Skeletal muscle tissue (tissue), 4 donors: ENCODE data around the gene TNK2. TPM values are rescaled to one million over a fixed set of nuclear protein-coding genes. Genes with fewer than 3 reads are reported as not detected.
A peak's percentile ranks its signal among the peaks of the same experiment; 100 is the strongest.
"Not testable (repeated sequence)": the region's sequence is repeated elsewhere in the genome, so short reads cannot be mapped to it uniquely, and the experiment has no call there.

Source experiments
- H3K27ac ChIP-seq: one replicate; pipeline ENCODE4 v1.7.0; 2013; ENCODE audit warnings: mild to moderate bottlenecking, low read depth, low read length, inconsistent platforms
- H3K27me3 ChIP-seq, 3 donors: one replicate each; pipeline ENCODE4 v1.7.0; 2013; ENCODE audit warnings: low read length in 3 of 3; ENCODE audit not compliant: control insufficient read depth in 3 of 3, insufficient read depth in 3 of 3
- H3K36me3 ChIP-seq, 3 donors: one replicate each; pipeline ENCODE4 v1.7.0; 2013; ENCODE audit warnings: low read length in 3 of 3; ENCODE audit not compliant: control insufficient read depth in 3 of 3, insufficient read depth in 3 of 3
- H3K4me1 ChIP-seq, 3 donors: one replicate each; pipeline ENCODE4 v1.7.0; 2013; ENCODE audit warnings: low read length in 3 of 3, mild to moderate bottlenecking in 3 of 3; ENCODE audit not compliant: control insufficient read depth in 3 of 3, insufficient read depth in 3 of 3
- H3K4me3 ChIP-seq, 3 donors: one replicate each; pipeline ENCODE4 v1.7.0; 2013; ENCODE audit warnings: low read length in 3 of 3
- H3K9ac ChIP-seq, 3 donors: one replicate each; pipeline ENCODE4 v1.7.0; 2013; ENCODE audit warnings: low read length in 3 of 3, mild to moderate bottlenecking in 3 of 3, moderate library complexity in 2 of 3, low read depth in 1 of 3
- H3K9me3 ChIP-seq, 3 donors: one replicate each; pipeline ENCODE4 v1.7.0; 2013; ENCODE audit warnings: low read length in 3 of 3; ENCODE audit not compliant: control insufficient read depth in 3 of 3
- total RNA-seq: library from RNA; depleted of rRNA; stranded (reverse); fragments of >200 nt; gene quantifications from one replicate; pipeline ENCODE4 v1.2.3, GENCODE V29; 2014
- donor health status: Osteomylitis.

TNK2 gene
- 9.9 TPM for total RNA-seq

DNA sequence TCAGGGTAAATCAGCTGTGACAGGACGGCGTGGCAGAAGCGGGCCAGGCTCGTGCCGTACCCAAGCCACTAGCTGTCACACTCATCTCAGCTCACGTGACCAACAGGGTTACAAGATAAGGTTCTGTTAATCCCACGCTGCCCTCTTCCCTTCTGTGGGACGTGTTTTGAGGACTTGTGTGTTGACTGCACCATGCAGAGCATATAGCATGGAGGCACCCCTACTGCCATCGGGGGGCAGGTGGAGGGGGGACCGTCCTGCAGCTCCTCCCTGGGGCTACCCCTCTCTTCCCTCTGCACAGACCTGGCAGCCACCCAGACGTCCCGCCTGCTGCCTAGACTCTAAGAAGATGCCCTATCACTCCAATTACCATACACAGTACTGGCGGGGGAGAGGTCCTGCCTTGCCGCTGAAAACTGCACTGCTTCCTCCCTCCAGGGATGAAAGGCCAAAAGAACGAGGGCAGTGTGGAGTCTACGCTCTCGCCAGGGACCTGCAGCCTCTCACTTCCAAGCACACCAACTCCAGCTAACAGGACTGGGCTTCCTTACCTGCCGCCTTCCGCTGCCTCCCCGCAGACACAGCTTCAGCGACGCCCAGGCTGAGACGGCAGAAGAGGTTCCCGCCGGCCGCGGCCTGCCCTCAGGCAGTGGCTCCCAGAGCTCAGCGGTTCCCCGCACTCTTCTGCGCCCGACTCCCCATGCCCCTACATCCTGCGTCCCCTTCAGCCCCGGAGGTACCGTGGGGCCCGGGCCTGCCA is at the start of gene TNK2:
Gene TNK2 (minus strand): TSS at position 618 of the 760 bp plus-strand sequence. CDS start 19,963 bp downstream, outside the sequence.
- H3K4me1 ChIP-seq: peaks cover 32 to 40% (median 38%) of the 10 kb centered on the region in 3 donors
- peak within 1 kb of the TSS; percentile 78 to 81 (median 79) for H3K4me3 ChIP-seq
- no peaks in the 10 kb centered on the region for H3K9me3 ChIP-seq
- no peaks in the 10 kb centered on the region for H3K36me3 ChIP-seq
- peak within 1 kb of the TSS; percentile 91 for H3K27ac ChIP-seq
- H3K9ac ChIP-seq: peak within 1 kb of the TSS; percentile 83 to 88 (median 87)
- H3K27me3 ChIP-seq: no peaks in the 10 kb centered on the region

DNA sequence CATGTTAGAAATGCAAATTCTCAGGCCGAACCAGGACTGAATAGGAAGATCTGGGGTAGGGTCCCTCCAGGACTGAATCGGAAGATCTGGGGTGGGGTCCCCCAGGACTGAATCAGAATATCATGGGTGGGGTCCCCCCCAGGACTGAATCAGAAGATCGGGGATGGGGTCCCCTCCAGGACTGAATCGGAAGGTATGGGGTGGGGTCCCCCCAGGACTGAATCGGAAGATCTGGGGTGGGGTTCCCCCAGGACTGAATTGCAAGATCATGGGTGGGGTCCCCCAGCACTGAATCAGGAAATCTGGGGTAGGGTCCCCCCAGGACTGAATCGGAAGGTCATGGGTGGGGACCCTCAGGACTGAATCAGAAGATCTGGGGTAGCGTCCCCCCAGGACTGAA is 48.2 kb upstream of the TNK2 start:
- Histone ChIP-seq H3K4me1 (no peaks in the 10 kb centered on the region), H3K4me3 (no peak overlapping the region), H3K36me3 (peaks cover 4 to 10% (median 7%) of the 10 kb centered on the region in 3 donors), H3K9ac (no peak overlapping the region), H3K27ac (no peak overlapping the region), H3K27me3 (no peaks in the 10 kb centered on the region), H3K9me3 (no peaks in the 10 kb centered on the region)

DNA sequence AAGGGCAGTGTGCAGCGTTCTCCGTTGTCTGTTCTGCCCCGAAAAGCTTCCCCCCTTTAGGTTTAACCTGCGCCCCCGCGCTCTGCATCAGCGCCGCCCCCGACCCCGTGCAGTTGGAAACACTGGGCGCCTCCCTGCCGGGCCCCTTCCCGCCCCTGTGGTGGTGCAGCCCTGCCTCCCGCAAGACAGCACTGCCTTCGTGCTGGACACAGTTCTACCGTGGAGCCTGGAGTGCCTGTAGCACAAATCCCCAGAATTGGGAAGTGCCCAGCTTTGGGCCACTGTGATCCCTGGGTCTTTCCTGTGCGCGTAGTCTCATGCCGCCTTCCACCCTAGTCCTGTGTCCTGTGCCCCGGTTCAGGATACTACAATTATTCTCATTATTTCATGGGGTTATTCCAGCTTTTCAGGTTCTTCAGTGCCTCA is 47.1 kb upstream of the TNK2 start:
- not testable (repeated sequence) for H3K9me3 ChIP-seq, H3K27me3 ChIP-seq, H3K9ac ChIP-seq, H3K4me3 ChIP-seq, H3K27ac ChIP-seq, H3K4me1 ChIP-seq
- peaks cover 2 to 10% (median 7%) of the 10 kb centered on the region in 3 donors for H3K36me3 ChIP-seq

DNA sequence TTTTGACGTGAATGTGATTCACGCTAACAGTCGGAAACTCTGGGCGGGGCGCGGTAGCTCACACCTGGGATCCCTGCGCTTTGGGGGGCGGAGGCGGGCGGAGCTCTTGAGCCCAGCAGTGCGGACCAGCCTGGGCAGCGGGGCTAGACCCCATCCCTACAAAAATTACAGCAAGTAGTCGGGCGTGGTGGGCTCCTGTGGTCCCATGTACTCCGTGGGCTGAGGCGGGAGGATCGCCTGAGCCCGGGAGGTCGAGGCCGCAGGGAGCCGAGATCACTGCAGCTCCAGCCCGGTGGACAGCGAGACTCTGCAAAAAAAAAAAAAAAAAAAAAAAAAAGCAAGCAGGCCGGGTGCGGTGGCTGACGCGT is 46.4 kb upstream of the TNK2 start:
- H3K27me3 ChIP-seq, H3K9me3 ChIP-seq, H3K27ac ChIP-seq, H3K4me1 ChIP-seq, H3K9ac ChIP-seq: not testable (repeated sequence)
- Histone ChIP-seq H3K4me3 (peak overlapping the region in 1 of 3 donors; percentile 7), H3K36me3 (peaks cover 2 to 10% (median 7%) of the 10 kb centered on the region in 3 donors)

DNA sequence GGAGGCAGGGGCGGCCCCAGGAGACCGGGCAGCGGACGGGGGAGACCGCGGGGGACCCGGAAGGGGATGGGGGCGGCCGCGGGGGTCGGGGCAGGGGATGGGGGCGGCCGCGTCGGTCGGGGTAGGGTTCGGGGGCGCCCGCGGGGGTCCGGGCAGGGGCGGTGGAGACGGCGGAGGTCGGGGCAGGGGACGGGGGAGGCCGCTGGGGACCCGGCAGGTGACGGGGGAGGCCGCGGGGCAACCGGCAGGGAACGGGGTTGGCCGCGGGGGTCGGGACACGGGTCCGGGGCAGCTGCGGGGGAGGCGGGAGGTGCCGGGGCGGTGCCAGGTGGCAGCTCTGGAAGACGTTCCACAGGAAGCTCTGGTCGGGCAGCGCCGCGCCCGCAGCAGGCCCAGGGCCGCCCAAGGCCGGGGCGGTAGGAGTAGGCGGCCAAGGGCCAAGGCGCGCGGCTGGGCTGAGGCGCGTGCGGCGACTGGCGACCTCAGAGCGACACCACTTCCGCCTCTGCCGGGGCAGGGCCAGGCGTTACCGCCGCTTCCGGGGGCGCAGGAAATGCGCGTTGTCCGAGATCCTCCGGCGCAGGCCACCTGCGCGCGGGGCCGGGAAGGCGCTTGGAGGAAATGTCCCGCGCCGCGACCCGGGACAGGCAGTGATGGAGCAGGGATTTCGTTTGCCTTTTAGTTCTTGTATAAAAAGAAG is 45.9 kb upstream of the TNK2 start:
- H3K27ac ChIP-seq, H3K27me3 ChIP-seq, H3K36me3 ChIP-seq, H3K9me3 ChIP-seq, H3K4me1 ChIP-seq, H3K9ac ChIP-seq: not testable (repeated sequence)
- peak overlapping the region in 1 of 3 donors; percentile 7 for H3K4me3 ChIP-seq

DNA sequence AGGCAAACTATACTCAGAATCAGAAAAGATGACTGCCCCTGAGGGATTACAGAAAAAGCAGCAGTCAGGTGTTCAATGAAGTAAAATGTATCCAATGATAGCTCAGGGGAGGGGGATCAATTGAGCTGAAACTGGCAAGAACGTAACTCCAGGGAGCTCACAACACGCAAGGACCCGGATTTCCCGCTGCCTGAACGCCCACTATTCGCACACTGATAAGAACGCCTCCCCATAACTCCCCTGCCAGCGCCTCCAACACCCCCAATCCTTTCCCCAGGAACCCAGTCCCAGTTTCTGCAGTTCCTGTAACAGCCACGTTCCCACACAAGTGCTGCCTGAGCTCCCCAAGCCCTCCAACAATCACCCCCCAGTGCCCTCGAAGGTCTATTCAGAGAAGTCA is 44.2 kb upstream of the TNK2 start:
- H3K9me3 ChIP-seq, H3K36me3 ChIP-seq, H3K4me3 ChIP-seq, H3K9ac ChIP-seq, H3K27me3 ChIP-seq, H3K4me1 ChIP-seq, H3K27ac ChIP-seq: not testable (repeated sequence)

DNA sequence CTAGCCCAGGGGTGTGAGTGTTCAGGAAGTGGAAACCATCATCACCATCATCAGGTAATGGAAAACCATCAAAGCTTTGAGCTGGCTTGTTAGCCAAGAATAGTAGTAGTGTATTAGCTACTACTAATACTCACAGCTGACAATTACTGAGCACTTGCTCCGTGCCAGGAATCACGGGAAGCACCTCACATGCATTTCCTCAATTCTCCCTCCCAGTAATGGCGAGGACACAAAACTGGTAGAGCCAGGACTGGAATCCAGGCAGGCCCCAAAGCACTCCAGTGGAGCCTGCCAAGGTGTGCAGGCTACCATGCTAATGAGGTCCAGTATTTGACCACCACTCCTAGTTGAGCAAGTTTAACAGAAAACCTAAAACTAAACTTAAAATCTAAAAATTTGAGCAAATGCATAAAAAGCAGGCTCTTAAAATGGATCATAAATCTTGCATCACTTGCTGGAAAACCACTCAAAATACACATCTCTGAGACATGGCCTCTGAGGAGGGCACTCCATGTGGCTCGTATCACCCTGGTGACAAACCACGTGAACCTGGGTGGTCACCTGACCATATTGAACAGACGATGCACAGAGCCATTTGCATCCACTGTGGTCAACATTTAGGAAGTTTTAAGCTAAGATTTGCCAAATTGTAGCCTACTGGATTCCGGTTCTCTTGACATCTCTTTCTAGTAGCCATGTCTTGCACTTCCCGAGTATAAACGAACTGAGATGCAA is 43.3 kb upstream of the TNK2 start:
- not testable (repeated sequence) for H3K4me3 ChIP-seq, H3K9ac ChIP-seq, H3K27ac ChIP-seq, H3K36me3 ChIP-seq, H3K4me1 ChIP-seq, H3K27me3 ChIP-seq, H3K9me3 ChIP-seq

DNA sequence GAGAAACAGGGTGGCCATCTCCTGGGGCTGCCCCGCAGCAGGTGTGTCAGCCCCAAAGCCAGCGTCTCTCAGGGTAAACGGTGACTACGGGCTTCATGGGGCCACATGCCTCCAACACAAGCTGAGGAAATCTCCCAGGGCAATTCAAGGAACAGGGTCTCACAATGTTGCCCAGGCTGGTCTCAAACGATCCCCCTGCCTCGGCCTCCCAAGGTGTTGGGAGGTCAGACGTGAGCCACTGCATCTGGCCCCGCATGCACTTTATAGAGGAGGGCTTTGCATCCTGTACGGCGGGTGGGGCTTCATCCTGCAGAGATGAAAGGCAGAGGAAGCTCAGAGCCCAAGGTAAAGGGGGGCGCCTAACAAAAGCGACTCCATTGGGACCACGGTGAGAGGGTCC is 42.4 kb upstream of the TNK2 start:
- not testable (repeated sequence) for H3K36me3 ChIP-seq, H3K27ac ChIP-seq, H3K9ac ChIP-seq, H3K4me3 ChIP-seq, H3K4me1 ChIP-seq, H3K27me3 ChIP-seq, H3K9me3 ChIP-seq

DNA sequence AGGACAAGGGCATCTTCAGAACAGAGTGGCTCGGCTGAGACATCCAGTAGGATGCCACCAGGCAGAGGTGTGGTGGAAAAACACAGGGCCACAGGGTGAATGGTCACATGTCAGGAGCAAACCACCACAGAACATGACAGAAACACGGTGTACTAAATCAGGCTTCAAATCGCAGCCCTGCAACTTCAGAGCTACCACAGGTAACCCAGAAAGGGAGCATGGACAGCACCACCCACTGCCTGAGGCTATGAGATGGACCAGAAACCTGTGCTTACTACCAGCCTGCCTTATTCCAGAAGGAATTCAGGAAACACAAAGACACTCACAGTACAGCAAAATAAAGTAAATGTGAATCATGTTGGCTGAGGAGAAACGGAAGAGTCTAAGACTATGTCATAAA is 41.8 kb upstream of the TNK2 start:
- H3K9ac ChIP-seq, H3K36me3 ChIP-seq, H3K27me3 ChIP-seq, H3K9me3 ChIP-seq, H3K27ac ChIP-seq, H3K4me1 ChIP-seq, H3K4me3 ChIP-seq: not testable (repeated sequence)
